GM23338 (cell line): ENCODE data around the gene HFE. TPM values are rescaled to one million over a fixed set of nuclear protein-coding genes. Genes with fewer than 3 reads are reported as not detected.

Source experiments
- ATAC-seq: fragments of 200-7000 bp; cut with Tn5 transposase; 3 replicates; pipeline ENCODE4 v1.9.1; 2020
- DNase-seq: peaks from one replicate; pipeline ENCODE4 v3.0.0-alpha.2; 2015; ENCODE audit warnings: low spot score
- H2AFZ ChIP-seq: fragments of 200-600 bp; sonication (generic); 2 replicates; pipeline ENCODE4 v1.8.0; 2016; ENCODE audit warnings: antibody characterized with exemption, mild to moderate bottlenecking, moderate library complexity
- H3F3A ChIP-seq: fragments of 200-600 bp; sonication (generic); replicated peaks from 2 replicates; pipeline ENCODE4 v1.8.0; 2017; ENCODE audit warnings: antibody characterized with exemption, mixed run types, low read depth
- H3K27ac ChIP-seq: fragments of 200-600 bp; sonication (generic); 2 replicates; pipeline ENCODE4 v1.6.1; 2016; ENCODE audit warnings: low read depth
- H3K27me3 ChIP-seq: fragments of 200-600 bp; sonication (generic); 2 replicates; pipeline ENCODE4 v1.8.0; 2016; ENCODE audit warnings: mild to moderate bottlenecking, mixed run types, moderate library complexity; ENCODE audit not compliant: insufficient read depth
- H3K36me3 ChIP-seq: fragments of 200-600 bp; sonication (generic); 2 replicates; pipeline ENCODE4 v1.8.0; 2016; ENCODE audit warnings: mild to moderate bottlenecking; ENCODE audit not compliant: insufficient read depth
- H3K4me1 ChIP-seq: fragments of 200-600 bp; sonication (generic); 2 replicates; pipeline ENCODE4 v1.8.0; 2016; ENCODE audit warnings: mild to moderate bottlenecking, moderate library complexity; ENCODE audit not compliant: insufficient read depth
- H3K4me2 ChIP-seq: fragments of 200-600 bp; sonication (generic); 2 replicates; pipeline ENCODE4 v1.7.1; 2017; ENCODE audit warnings: mixed run types
- H3K4me3 ChIP-seq: fragments of 200-600 bp; sonication (generic); 2 replicates; pipeline ENCODE4 v1.6.1; 2016; ENCODE audit warnings: mixed run types
- H3K79me2 ChIP-seq: fragments of 200-600 bp; sonication (generic); replicated peaks from 2 replicates; pipeline ENCODE4 v1.8.0; 2017; ENCODE audit warnings: mild to moderate bottlenecking; ENCODE audit not compliant: insufficient read depth
- H3K9me2 ChIP-seq: fragments of 200-600 bp; sonication (generic); 2 replicates; pipeline ENCODE4 v1.8.0; 2017; ENCODE audit not compliant: insufficient read depth
- H4K20me1 ChIP-seq: fragments of 200-600 bp; sonication (generic); replicated peaks from 2 replicates; pipeline ENCODE4 v1.8.0; 2017; ENCODE audit warnings: mild to moderate bottlenecking; ENCODE audit not compliant: insufficient read depth
- H3K27ac Mint-ChIP-seq: 2 replicates; pipeline ENCODE4 v1.8.0; 2020; ENCODE audit warnings: inconsistent platforms, mild to moderate bottlenecking, moderate library complexity, mixed read lengths
- H3K27me3 Mint-ChIP-seq: 3 replicates; pipeline ENCODE4 v1.8.0; 2022; ENCODE audit warnings: low read depth, mild to moderate bottlenecking, moderate library complexity, mixed read lengths, inconsistent platforms; ENCODE audit not compliant: insufficient read depth, poor library complexity
- H3K36me3 Mint-ChIP-seq: 3 replicates; pipeline ENCODE4 v1.8.0; 2021; ENCODE audit warnings: low read depth, mild to moderate bottlenecking, inconsistent platforms, moderate library complexity, mixed read lengths
- H3K4me1 Mint-ChIP-seq: 3 replicates; pipeline ENCODE4 v1.8.0; 2020; ENCODE audit warnings: mild to moderate bottlenecking, inconsistent platforms, mixed read lengths
- H3K4me3 Mint-ChIP-seq: 3 replicates; pipeline ENCODE4 v1.8.0; 2021; ENCODE audit warnings: moderate library complexity, mild to moderate bottlenecking, inconsistent platforms, mixed read lengths
- H3K9me3 Mint-ChIP-seq: 3 replicates; pipeline ENCODE4 v1.8.0; 2020; ENCODE audit warnings: moderate library complexity, mild to moderate bottlenecking, inconsistent platforms, mixed read lengths
- CREB1 ChIP-seq: fragments of 250-450 bp; sonication (Bioruptor Pico); IDR thresholded peaks from 2 replicates; pipeline ENCODE4 v1.5.0; 2020; ENCODE audit warnings: low read depth, mild to moderate bottlenecking, moderate library complexity
- EZH2 ChIP-seq: fragments of 200-600 bp; sonication (generic); IDR thresholded peaks from one replicate; pipeline ENCODE4 v1.8.0; 2017; ENCODE audit warnings: antibody characterized with exemption, mild to moderate bottlenecking, low read depth; ENCODE audit not compliant: unreplicated experiment
- JUNB ChIP-seq: IDR thresholded peaks from one replicate; pipeline ENCODE4 v1.6.1; 2016; ENCODE audit warnings: antibody characterized with exemption; ENCODE audit not compliant: unreplicated experiment
- POLR2AphosphoS5 ChIP-seq: IDR thresholded peaks from 2 replicates; pipeline ENCODE4 v1.6.1; 2016; ENCODE audit warnings: antibody characterized with exemption, low read depth
- REST ChIP-seq: IDR thresholded peaks from one replicate; pipeline ENCODE4 v1.6.1; 2018; ENCODE audit warnings: antibody characterized with exemption; ENCODE audit not compliant: unreplicated experiment
- STAT1 ChIP-seq: IDR thresholded peaks from one replicate; pipeline ENCODE4 v1.6.1; 2016; ENCODE audit warnings: antibody characterized with exemption; ENCODE audit not compliant: unreplicated experiment
- ZNF114 ChIP-seq: fragments of 250-450 bp; sonication (Bioruptor Pico); IDR thresholded peaks from 2 replicates; pipeline ENCODE4 v1.5.0; 2020; ENCODE audit warnings: mild to moderate bottlenecking, moderate library complexity
- ZNF462 ChIP-seq: fragments of 250-450 bp; sonication (Bioruptor Pico); IDR thresholded peaks from 2 replicates; pipeline ENCODE4 v1.5.0; 2020; ENCODE audit warnings: mild to moderate bottlenecking, moderate library complexity
- polyA plus RNA-seq: library from polyadenylated mRNA; unstranded; fragments of >200 nt; fragmentation: Nextera tagmentation; extraction: Ambion mirVana; gene quantifications from 2 replicates; pipeline ENCODE4 v1.2.1, GENCODE V29; 2016
- total RNA-seq: library from RNA; depleted of rRNA; stranded (reverse); fragments of >200 nt; shearing (Covaris generic); gene quantifications from 2 replicates; pipeline ENCODE4 v1.2.3, GENCODE V29; 2014
- TF ChIP-seq, protein P1 (sequence below): IDR thresholded peaks from 2 replicates; pipeline ENCODE4 v1.6.1; 2016; ENCODE audit warnings: antibody characterized with exemption

The HFE gene
- total and polyA plus RNA-seq, 2 experiments from 2014 or later = 0.53 to 0.63 TPM

GRCh38 chr6:26104457-26105108 is 17.4 kb downstream of the HFE start:
- Histone ChIP-seq H3K9me2 (no peaks in the 10 kb centered on the region), H4K20me1 (no peaks in the 10 kb centered on the region), H3K36me3 (no peaks in the 10 kb centered on the region), H3F3A (no peaks in the 10 kb centered on the region; the same call in 1 of the 2 replicates), H3K4me3 (peak overlapping the region; percentile 62), H3K27me3 (no peaks in the 10 kb centered on the region), H3K4me1 (no peaks in the 10 kb centered on the region; the same call in 1 of the 2 replicates), H2AFZ (no peak overlapping the region), H3K27ac (peak overlapping the region; percentile 93), H3K79me2 (no peaks in the 10 kb centered on the region), H3K4me2 (peak overlapping the region; percentile 79)
- peaks cover 20% of the 10 kb centered on the region for H3K36me3 Mint-ChIP-seq
- DNase-seq (peak; percentile 19), ATAC-seq (peak; percentile 51)
- H3K4me1 Mint-ChIP-seq = peaks cover 12% of the 10 kb centered on the region
- peak overlapping the region; percentile 86 for H3K4me3 Mint-ChIP-seq
- peaks cover 25% of the 10 kb centered on the region for H3K9me3 Mint-ChIP-seq
- TF ChIP-seq STAT1 (no peak), ZNF114 (CRISPR knock-in tag) (no peak), EZH2 (no peak), POLR2AphosphoS5 (no peak), REST (no peak), JUNB (no peak), CREB1 (no peak)
- TF ChIP-seq, protein P1, sequence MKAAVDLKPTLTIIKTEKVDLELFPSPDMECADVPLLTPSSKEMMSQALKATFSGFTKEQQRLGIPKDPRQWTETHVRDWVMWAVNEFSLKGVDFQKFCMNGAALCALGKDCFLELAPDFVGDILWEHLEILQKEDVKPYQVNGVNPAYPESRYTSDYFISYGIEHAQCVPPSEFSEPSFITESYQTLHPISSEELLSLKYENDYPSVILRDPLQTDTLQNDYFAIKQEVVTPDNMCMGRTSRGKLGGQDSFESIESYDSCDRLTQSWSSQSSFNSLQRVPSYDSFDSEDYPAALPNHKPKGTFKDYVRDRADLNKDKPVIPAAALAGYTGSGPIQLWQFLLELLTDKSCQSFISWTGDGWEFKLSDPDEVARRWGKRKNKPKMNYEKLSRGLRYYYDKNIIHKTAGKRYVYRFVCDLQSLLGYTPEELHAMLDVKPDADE = no peak
- H3K27ac Mint-ChIP-seq = peak overlapping the region; percentile 95
- peaks cover 18% of the 10 kb centered on the region for H3K27me3 Mint-ChIP-seq

GRCh38 chr6:26105109-26105730 is 18.0 kb downstream of the HFE start:
- peaks cover 18% of the 10 kb centered on the region for H3K27me3 Mint-ChIP-seq
- no peaks in the 10 kb centered on the region; the same call in 1 of the 2 replicates for H3F3A ChIP-seq
- no peaks in the 10 kb centered on the region; the same call in 1 of the 2 replicates for H3K4me1 ChIP-seq
- no peak overlapping the region; the same call in 2 of the 3 replicates for H3K4me3 Mint-ChIP-seq
- ATAC-seq (no peak), DNase-seq (no peak)
- no peaks in the 10 kb centered on the region for H4K20me1 ChIP-seq
- no peaks in the 10 kb centered on the region for H3K27me3 ChIP-seq
- no peak overlapping the region for H3K4me2 ChIP-seq
- peak overlapping the region; percentile 93; the same call in 1 of the 2 replicates for H3K27ac ChIP-seq
- H3K4me1 Mint-ChIP-seq = peaks cover 12% of the 10 kb centered on the region
- 0 out of 2 replicates have a peak overlapping the region, but pooled peaks have one; percentile 62 for H3K4me3 ChIP-seq
- no peak overlapping the region for H2AFZ ChIP-seq
- H3K36me3 Mint-ChIP-seq = peaks cover 20% of the 10 kb centered on the region
- H3K27ac Mint-ChIP-seq = no peak overlapping the region
- no peaks in the 10 kb centered on the region for H3K9me2 ChIP-seq
- H3K36me3 ChIP-seq = no peaks in the 10 kb centered on the region
- H3K9me3 Mint-ChIP-seq = peaks cover 25% of the 10 kb centered on the region
- H3K79me2 ChIP-seq = no peaks in the 10 kb centered on the region
- no peak for TF ChIP-seq ZNF462 (CRISPR knock-in tag)
